Measurements from ENCODE around the gene ENTREP1.

- TF ChIP-seq CTCF (IDR thresholded peaks at IDR 0.05 in 8 of 11, conservative IDR thresholded peaks at IDR 0.05 in 3 of 11) (no peak), POLR2AphosphoS5 (IDR thresholded peaks at IDR 0.05) (no peak), POLR2A (IDR thresholded peaks at IDR 0.05) (no peak)
Measured at GRCh38 chr9:69431777-69432176, 106.8 kb downstream of the ENTREP1 start.
